Measurements from ENCODE around the gene MBTPS1. TPM values are rescaled to one million over a fixed set of nuclear protein-coding genes. Genes with fewer than 3 reads are reported as not detected.

The MBTPS1 gene
- total RNA-seq, 1 donor from 2014 or later, result 95.6 TPM

- intact Hi-C loops (cut with DNase I), result no loop called here
- H3K27me3 ChIP-seq, result no peaks in the 10 kb centered on the region
- no peaks in the 10 kb centered on the region for H3K36me3 ChIP-seq
- H3K4me3 ChIP-seq, result no peak overlapping the region
- TF ChIP-seq, protein P1, sequence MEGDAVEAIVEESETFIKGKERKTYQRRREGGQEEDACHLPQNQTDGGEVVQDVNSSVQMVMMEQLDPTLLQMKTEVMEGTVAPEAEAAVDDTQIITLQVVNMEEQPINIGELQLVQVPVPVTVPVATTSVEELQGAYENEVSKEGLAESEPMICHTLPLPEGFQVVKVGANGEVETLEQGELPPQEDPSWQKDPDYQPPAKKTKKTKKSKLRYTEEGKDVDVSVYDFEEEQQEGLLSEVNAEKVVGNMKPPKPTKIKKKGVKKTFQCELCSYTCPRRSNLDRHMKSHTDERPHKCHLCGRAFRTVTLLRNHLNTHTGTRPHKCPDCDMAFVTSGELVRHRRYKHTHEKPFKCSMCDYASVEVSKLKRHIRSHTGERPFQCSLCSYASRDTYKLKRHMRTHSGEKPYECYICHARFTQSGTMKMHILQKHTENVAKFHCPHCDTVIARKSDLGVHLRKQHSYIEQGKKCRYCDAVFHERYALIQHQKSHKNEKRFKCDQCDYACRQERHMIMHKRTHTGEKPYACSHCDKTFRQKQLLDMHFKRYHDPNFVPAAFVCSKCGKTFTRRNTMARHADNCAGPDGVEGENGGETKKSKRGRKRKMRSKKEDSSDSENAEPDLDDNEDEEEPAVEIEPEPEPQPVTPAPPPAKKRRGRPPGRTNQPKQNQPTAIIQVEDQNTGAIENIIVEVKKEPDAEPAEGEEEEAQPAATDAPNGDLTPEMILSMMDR (IDR thresholded peaks at IDR 0.05), result no peak
- no peak for DNase-seq (ENCODE audit: low spot score in 2 of 2)
- no peaks in the 10 kb centered on the region for H3K4me1 ChIP-seq
- H3K9me3 ChIP-seq, result no peaks in the 10 kb centered on the region
- no peak overlapping the region for H3K27ac ChIP-seq
Measured at GRCh38 chr16:84159007-84159406, 42.3 kb upstream of the MBTPS1 start.

DNA sequence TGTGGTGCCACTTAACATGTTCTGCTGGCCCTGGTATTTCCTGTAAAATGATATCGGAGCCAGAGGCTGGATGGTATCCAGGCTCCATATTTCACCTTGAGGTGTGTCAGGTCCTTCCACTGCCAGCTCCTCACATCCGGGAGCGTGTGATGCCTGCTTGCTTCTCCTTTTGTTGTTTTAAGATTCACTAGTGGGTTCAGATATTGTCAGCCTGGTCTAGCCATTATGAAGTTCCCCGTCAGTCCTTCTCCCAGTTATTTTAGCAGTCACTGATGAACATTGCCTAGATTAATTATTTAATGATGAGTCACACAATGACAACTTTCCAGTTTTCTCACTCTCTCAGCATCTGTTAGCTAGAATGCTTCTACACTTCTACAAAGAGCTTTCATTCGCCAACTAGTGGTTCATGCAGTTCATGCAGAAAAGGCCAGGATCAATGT is 39.6 kb upstream of the MBTPS1 start:
- no peaks in the 10 kb centered on the region for H3K9me3 ChIP-seq
- DNase-seq (ENCODE audit: low spot score in 2 of 2), result no peak
- no peaks in the 10 kb centered on the region for H3K36me3 ChIP-seq
- H3K27me3 ChIP-seq, result no peaks in the 10 kb centered on the region
- TF ChIP-seq, protein P1 (IDR thresholded peaks at IDR 0.05), result no peak
- no peaks in the 10 kb centered on the region for H3K4me1 ChIP-seq
- H3K27ac ChIP-seq, result no peak overlapping the region
- intact Hi-C loops (cut with DNase I), result no loop called here
- no peak overlapping the region for H3K4me3 ChIP-seq

DNA sequence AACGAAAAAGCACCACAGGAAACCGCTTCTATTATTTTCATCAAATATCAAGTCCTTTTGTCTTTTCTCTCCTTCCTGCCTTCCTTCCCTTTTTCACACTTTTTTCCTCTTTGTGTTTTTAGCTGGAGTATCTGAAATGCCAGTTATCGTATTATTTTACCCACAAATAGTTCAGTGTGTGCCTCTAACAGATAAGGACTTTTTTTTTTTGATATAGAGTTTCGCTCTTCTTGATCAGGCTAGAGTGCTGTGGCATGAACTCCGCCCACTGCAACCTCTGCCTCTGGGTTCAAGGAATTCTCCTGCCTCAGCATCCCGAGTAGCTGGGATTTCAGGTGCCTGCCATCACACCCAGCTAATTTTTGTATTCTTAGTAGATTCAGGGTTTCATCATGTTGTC is 39.0 kb upstream of the MBTPS1 start:
- Histone ChIP-seq H3K36me3 (no peaks in the 10 kb centered on the region), H3K9me3 (no peaks in the 10 kb centered on the region), H3K4me3 (no peak overlapping the region), H3K27ac (no peak overlapping the region), H3K27me3 (no peaks in the 10 kb centered on the region), H3K4me1 (no peaks in the 10 kb centered on the region)
- TF ChIP-seq, protein P1 (IDR thresholded peaks at IDR 0.05), result no peak
- no peak for DNase-seq (ENCODE audit: low spot score in 2 of 2)
- intact Hi-C loops (cut with DNase I), result no loop called here

DNA sequence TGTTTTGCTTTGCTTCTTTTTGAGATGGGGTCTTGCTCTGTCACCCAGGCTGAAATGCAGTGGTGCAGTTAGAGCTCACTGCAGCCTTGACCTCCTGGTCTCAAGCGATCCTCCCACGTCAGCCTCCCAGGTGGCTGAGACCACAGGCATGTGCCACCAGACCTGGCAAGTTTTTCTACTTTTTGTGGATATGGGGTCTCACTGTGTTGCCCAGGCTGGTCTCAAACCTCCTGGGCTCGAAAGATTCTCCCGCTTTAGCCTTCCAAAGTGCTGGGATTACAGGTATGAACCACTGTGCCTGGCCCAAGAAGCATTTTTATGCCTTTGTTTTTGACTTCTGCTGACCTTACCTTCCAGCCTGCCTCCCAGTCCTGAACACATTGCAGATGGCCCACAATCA is 38.5 kb upstream of the MBTPS1 start:
- H3K9me3 ChIP-seq, result no peaks in the 10 kb centered on the region
- H3K4me3 ChIP-seq, result no peak overlapping the region
- no peak for DNase-seq (ENCODE audit: low spot score in 2 of 2)
- TF ChIP-seq, protein P1 (IDR thresholded peaks at IDR 0.05), result no peak
- intact Hi-C loops (cut with DNase I), result no loop called here
- H3K27me3 ChIP-seq, result no peaks in the 10 kb centered on the region
- H3K36me3 ChIP-seq, result no peaks in the 10 kb centered on the region
- no peak overlapping the region for H3K27ac ChIP-seq
- H3K4me1 ChIP-seq, result no peaks in the 10 kb centered on the region

DNA sequence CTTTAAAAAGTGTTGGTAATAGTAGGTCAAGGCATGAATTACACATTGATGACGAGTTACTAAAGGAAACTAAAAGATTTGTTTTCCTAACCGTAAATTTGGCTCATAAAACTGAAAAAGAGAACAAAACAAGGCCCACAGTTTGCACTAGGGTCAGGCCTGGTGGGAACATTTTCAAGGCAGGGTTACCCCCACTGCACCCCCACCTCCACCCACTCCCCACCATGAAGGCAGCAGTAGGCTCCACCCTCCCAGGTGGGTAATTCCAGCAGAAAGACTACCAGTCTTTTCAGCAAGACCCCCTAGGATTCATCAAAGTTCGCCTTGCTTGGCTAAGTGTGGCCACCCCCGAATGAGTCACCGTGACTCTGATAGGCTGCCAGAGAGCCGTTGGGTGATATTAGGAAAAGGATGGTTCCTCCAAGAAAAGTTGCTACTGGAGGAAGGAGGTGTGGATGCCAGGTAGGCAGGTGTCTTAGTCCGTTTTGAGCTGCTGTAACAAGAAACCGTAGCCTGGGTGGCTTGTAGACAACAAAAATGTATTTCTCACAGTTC is 37.0 kb upstream of the MBTPS1 start:
- Histone ChIP-seq H3K4me1 (no peaks in the 10 kb centered on the region), H3K27me3 (no peaks in the 10 kb centered on the region), H3K4me3 (no peak overlapping the region), H3K9me3 (no peaks in the 10 kb centered on the region), H3K27ac (no peak overlapping the region), H3K36me3 (no peaks in the 10 kb centered on the region)
- TF ChIP-seq, protein P1 (IDR thresholded peaks at IDR 0.05), result no peak
- intact Hi-C loops (cut with DNase I), result no loop called here
- DNase-seq (ENCODE audit: low spot score in 2 of 2), result no peak

DNA sequence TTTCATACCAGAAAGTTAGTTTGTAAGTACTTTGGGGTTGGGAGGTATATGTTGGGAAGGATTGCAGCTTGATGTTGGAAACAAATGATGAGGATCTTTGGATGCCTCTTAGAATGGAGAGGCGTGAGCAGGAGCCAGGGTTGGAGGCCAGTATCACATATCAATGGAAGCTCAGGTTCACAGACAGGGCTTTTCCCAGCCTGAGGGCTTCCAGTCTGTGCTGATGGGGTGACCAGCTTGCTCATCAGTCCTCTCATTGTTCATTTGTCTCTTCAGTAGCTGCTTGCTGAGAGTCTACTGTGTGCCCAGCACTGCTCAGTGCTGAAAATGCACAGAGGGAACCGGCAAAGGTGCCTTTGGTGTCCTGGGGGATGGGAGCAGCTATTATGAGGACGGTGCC is 34.2 kb upstream of the MBTPS1 start:
- Histone ChIP-seq H3K36me3 (no peaks in the 10 kb centered on the region), H3K27me3 (no peaks in the 10 kb centered on the region), H3K4me3 (no peak overlapping the region), H3K27ac (no peak overlapping the region), H3K9me3 (no peaks in the 10 kb centered on the region), H3K4me1 (no peaks in the 10 kb centered on the region)
- TF ChIP-seq, protein P1 (IDR thresholded peaks at IDR 0.05), result no peak
- intact Hi-C loops (cut with DNase I), result no loop called here
- no peak for DNase-seq (ENCODE audit: low spot score in 2 of 2)

Measured in ascending aorta (tissue), 2 donors.